Measurements from ENCODE around the gene ZRANB3. TPM values are rescaled to one million over a fixed set of nuclear protein-coding genes. Genes with fewer than 3 reads are reported as not detected.

The ZRANB3 gene
- total and polyA plus RNA-seq, 2 of the 13 experiments (the other 11 are each of a cell fraction or from before 2014, with no cell fraction given) = 5.8 to 25.2 TPM

DNA sequence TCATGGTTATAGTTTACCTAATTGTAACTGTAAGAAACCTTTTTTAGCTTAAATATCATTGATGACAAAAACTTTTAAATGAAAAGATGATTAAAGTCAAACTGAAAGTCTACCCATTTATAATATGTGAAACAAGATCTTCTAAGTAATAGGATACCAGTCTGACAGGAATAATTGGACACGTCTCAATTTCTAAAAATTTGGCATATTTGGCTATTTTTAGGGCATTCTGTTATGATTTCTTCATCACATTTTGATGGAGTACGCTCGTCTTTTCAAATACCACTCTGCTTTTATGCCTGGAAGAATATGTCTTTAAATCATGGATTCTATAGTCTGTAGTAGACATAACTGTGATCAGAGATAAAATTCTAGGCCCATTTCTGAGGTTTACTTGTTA, 1.6 kb upstream of the ZRANB3 start:
- 33% methylated on average over 3 of the region's 3 CpGs for WGBS (ENCODE audit: low lambda C conversion rate)
- TSS peak; percentile 54 for BruUV-seq (replicated peaks)
- no peaks in the 10 kb centered on the region for H4K20me1 ChIP-seq (ENCODE audit: insufficient read depth, low read length)
- H3K4me3 ChIP-seq (replicated peaks in 1 of 3; ENCODE audit: insufficient read depth in 1 of 3, low read depth in 2 of 3, low read length in 3 of 3) = peak overlapping the region; percentile 70 to 94 (median 87); a peak in 5 of 6 replicates
- peak overlapping the region; percentile 94 for H3K9ac ChIP-seq (ENCODE audit: insufficient read depth, low read depth, low read length)
- H3K9me3 ChIP-seq (ENCODE audit: low read length) = no peaks in the 10 kb centered on the region
- ChIA-PET POLR2A (no interaction called here), CTCF (ENCODE audit: low intra/inter-chr PET ratio, low total read pairs) (no interaction called here)
- no peak for ATAC-seq
- DNase-seq (ENCODE audit: low spot score) = no peak
- peak overlapping the region; percentile 87 for H3K4me2 ChIP-seq (ENCODE audit: low read depth, low read length)
- no peak for FAIRE-seq
- TF ChIP-seq MAFK (conservative IDR thresholded peaks at IDR 0.05 in 1 of 2, IDR thresholded peaks at IDR 0.05 in 1 of 2; ENCODE audit: low read length in 2 of 2) (no peak), NFKB2 (CRISPR knock-in tag; IDR thresholded peaks at IDR 0.05; ENCODE audit: borderline replicate concordance) (no peak), PTBP1 (IDR thresholded peaks at IDR 0.05; ENCODE audit: low read depth, low read length, poor library complexity, severe bottlenecking) (no peak), REXO4 (CRISPR knock-in tag; IDR thresholded peaks at IDR 0.05; ENCODE audit: borderline replicate concordance) (no peak), PBX3 (CRISPR knock-in tag; IDR thresholded peaks at IDR 0.05; ENCODE audit: borderline replicate concordance) (no peak), ZNF660 (CRISPR knock-in tag; IDR thresholded peaks at IDR 0.05; ENCODE audit: borderline replicate concordance, low read depth) (no peak)
- TF ChIP-seq, protein P1, sequence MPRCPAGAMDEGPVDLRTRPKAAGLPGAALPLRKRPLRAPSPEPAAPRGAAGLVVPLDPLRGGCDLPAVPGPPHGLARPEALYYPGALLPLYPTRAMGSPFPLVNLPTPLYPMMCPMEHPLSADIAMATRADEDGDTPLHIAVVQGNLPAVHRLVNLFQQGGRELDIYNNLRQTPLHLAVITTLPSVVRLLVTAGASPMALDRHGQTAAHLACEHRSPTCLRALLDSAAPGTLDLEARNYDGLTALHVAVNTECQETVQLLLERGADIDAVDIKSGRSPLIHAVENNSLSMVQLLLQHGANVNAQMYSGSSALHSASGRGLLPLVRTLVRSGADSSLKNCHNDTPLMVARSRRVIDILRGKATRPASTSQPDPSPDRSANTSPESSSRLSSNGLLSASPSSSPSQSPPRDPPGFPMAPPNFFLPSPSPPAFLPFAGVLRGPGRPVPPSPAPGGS (CRISPR knock-in tag; IDR thresholded peaks at IDR 0.05) = no peak
- TF ChIP-seq, protein P2, sequence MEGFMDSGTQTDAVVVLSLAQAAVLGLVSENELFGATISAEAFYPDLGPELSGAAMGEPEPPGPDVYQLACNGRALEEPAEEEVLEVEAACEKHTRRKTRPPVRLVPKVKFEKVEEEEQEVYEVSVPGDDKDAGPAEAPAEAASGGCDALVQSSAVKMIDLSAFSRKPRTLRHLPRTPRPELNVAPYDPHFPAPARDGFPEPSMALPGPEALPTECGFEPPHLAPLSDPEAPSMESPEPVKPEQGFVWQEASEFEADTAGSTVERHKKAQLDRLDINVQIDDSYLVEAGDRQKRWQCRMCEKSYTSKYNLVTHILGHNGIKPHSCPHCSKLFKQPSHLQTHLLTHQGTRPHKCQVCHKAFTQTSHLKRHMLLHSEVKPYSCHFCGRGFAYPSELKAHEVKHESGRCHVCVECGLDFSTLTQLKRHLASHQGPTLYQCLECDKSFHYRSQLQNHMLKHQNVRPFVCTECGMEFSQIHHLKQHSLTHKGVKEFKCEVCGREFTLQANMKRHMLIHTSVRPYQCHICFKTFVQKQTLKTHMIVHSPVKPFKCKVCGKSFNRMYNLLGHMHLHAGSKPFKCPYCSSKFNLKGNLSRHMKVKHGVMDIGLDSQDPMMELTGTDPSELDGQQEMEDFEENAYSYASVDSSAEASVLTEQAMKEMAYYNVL (CRISPR knock-in tag; IDR thresholded peaks at IDR 0.05; ENCODE audit: borderline replicate concordance) = no peak
- TF ChIP-seq, protein P3, sequence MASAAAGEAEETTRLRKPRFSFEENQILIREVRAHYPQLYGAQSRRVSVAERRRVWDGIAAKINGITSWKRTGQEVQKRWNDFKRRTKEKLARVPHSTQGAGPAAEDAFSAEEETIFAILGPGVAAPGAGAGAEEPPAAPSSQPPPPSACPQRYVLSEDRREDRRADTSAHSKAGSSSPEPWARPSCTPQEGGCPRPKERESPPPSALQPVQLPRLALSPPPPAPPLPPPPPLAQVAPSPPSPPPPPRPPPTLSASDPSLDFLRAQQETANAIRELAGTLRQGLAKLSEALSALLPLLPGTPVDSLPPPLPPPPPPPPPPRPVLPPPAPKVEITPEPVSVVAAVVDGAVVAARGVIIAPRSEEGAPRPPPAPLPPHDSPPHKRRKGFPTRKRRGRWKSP (CRISPR knock-in tag; IDR thresholded peaks at IDR 0.05) = no peak
- no peak overlapping the region for H2AFZ ChIP-seq (ENCODE audit: low read length)
- in situ Hi-C loops (cut with HindIII; ENCODE audit: extremely low pct_ligation_motif_present, low pct_unique_long_range_greater_than_20kb) (no loop called here), intact Hi-C loops (cut with micrococcal nuclease; ENCODE audit: unreplicated experiment) (loop anchor here (5.0 to 10.0 kb wide), 3 partner anchors 60 to 615 kb away; partner anchors contain the start of gene CCNT2)
- no peaks in the 10 kb centered on the region for H3K36me3 ChIP-seq (replicated peaks in 1 of 2; ENCODE audit: control insufficient read depth in 1 of 2, insufficient read depth in 2 of 2, low read length in 2 of 2)
- no peaks in the 10 kb centered on the region; a peak in 1 of 5 replicates for H3K27me3 ChIP-seq (ENCODE audit: control insufficient read depth in 1 of 2, insufficient read depth in 2 of 2, low read length in 2 of 2)
- H3K4me1 ChIP-seq (ENCODE audit: insufficient read depth, low read length) = peaks cover 58% of the 10 kb centered on the region
- peak overlapping the region; percentile 24 for H3K27ac ChIP-seq (ENCODE audit: extremely low read length, insufficient read depth, low read length)
- H3K79me2 ChIP-seq (ENCODE audit: insufficient read depth, low read length) = peaks cover 74% of the 10 kb centered on the region

Data from HepG2 (cell line).